Measurements from ENCODE around the gene MYO9B.

Gene MYO9B

GRCh38 chr19:17078036-17078919, 2.7 kb downstream of the MYO9B start:
- Histone ChIP-seq H3K9me2 (replicated peaks; ENCODE audit: low read depth, low read length) (no peaks in the 10 kb centered on the region), H3K36me3 (ENCODE audit: insufficient read depth, low read length) (no peaks in the 10 kb centered on the region), H3K9ac (ENCODE audit: low read depth, low read length, poor library complexity, severe bottlenecking) (peak overlapping the region; percentile 83), H3K4me3 (ENCODE audit: low read length, poor library complexity, severe bottlenecking) (peak overlapping the region; percentile 91), H3F3A (ENCODE audit: low read depth) (no peaks in the 10 kb centered on the region), H3K4me1 (ENCODE audit: insufficient read depth, low read length, poor library complexity, severe bottlenecking) (peaks cover 47% of the 10 kb centered on the region), H3K4me2 (ENCODE audit: low read depth, low read length, poor library complexity, severe bottlenecking) (peak overlapping the region; percentile 90), H3K9me3 (ENCODE audit: insufficient read depth, low read depth, low read length) (no peaks in the 10 kb centered on the region), H3K27me3 (ENCODE audit: insufficient read depth, low read length, poor library complexity, severe bottlenecking) (no peaks in the 10 kb centered on the region), H2AFZ (ENCODE audit: low read length) (no peak overlapping the region), H3K79me2 (ENCODE audit: insufficient read depth, low read length) (peaks cover 94% of the 10 kb centered on the region), H4K20me1 (ENCODE audit: insufficient read depth, low read length, poor library complexity, severe bottlenecking) (peaks cover 79% of the 10 kb centered on the region)
- no peak for TF ChIP-seq EZH2phosphoT487 (IDR thresholded peaks at IDR 0.05; ENCODE audit: borderline replicate concordance)
- TF ChIP-seq CTCF (conservative IDR thresholded peaks at IDR 0.05; ENCODE audit: low read length), result no peak

- Histone ChIP-seq H3K9me3 (ENCODE audit: insufficient read depth, low read depth, low read length) (no peaks in the 10 kb centered on the region), H2AFZ (ENCODE audit: low read length) (no peak overlapping the region), H3K79me2 (ENCODE audit: insufficient read depth, low read length) (peaks cover 94% of the 10 kb centered on the region), H3K9ac (ENCODE audit: low read depth, low read length, poor library complexity, severe bottlenecking) (peak overlapping the region; percentile 83), H3K4me2 (ENCODE audit: low read depth, low read length, poor library complexity, severe bottlenecking) (peak overlapping the region; percentile 90), H3K4me3 (ENCODE audit: low read length, poor library complexity, severe bottlenecking) (peak overlapping the region; percentile 38), H3K36me3 (ENCODE audit: insufficient read depth, low read length) (no peaks in the 10 kb centered on the region), H4K20me1 (ENCODE audit: insufficient read depth, low read length, poor library complexity, severe bottlenecking) (peaks cover 74% of the 10 kb centered on the region), H3K9me2 (replicated peaks; ENCODE audit: low read depth, low read length) (no peaks in the 10 kb centered on the region), H3F3A (ENCODE audit: low read depth) (no peaks in the 10 kb centered on the region), H3K27me3 (ENCODE audit: insufficient read depth, low read length, poor library complexity, severe bottlenecking) (no peaks in the 10 kb centered on the region), H3K4me1 (ENCODE audit: insufficient read depth, low read length, poor library complexity, severe bottlenecking) (peaks cover 39% of the 10 kb centered on the region)
- no peak for TF ChIP-seq EZH2phosphoT487 (IDR thresholded peaks at IDR 0.05; ENCODE audit: borderline replicate concordance)
- TF ChIP-seq CTCF (conservative IDR thresholded peaks at IDR 0.05; ENCODE audit: low read length), result no peak
Measured at GRCh38 chr19:17078920-17079709, 3.5 kb downstream of the MYO9B start.

GRCh38 chr19:17079710-17080439, 4.3 kb downstream of the MYO9B start:
- peak overlapping the region; percentile 83 for H3K9ac ChIP-seq (ENCODE audit: low read depth, low read length, poor library complexity, severe bottlenecking)
- H3K27me3 ChIP-seq (ENCODE audit: insufficient read depth, low read length, poor library complexity, severe bottlenecking), result no peaks in the 10 kb centered on the region
- H2AFZ ChIP-seq (ENCODE audit: low read length), result no peak overlapping the region
- peaks cover 69% of the 10 kb centered on the region for H4K20me1 ChIP-seq (ENCODE audit: insufficient read depth, low read length, poor library complexity, severe bottlenecking)
- peaks cover 34% of the 10 kb centered on the region for H3K4me1 ChIP-seq (ENCODE audit: insufficient read depth, low read length, poor library complexity, severe bottlenecking)
- H3K9me3 ChIP-seq (ENCODE audit: insufficient read depth, low read depth, low read length), result no peaks in the 10 kb centered on the region
- no peak for TF ChIP-seq EZH2phosphoT487 (IDR thresholded peaks at IDR 0.05; ENCODE audit: borderline replicate concordance)
- no peak for TF ChIP-seq CTCF (conservative IDR thresholded peaks at IDR 0.05; ENCODE audit: low read length)
- H3K4me2 ChIP-seq (ENCODE audit: low read depth, low read length, poor library complexity, severe bottlenecking), result peak overlapping the region; percentile 90
- H3K36me3 ChIP-seq (ENCODE audit: insufficient read depth, low read length), result no peaks in the 10 kb centered on the region
- H3K9me2 ChIP-seq (replicated peaks; ENCODE audit: low read depth, low read length), result no peaks in the 10 kb centered on the region
- no peaks in the 10 kb centered on the region for H3F3A ChIP-seq (ENCODE audit: low read depth)
- peak overlapping the region; percentile 38 for H3K4me3 ChIP-seq (ENCODE audit: low read length, poor library complexity, severe bottlenecking)
- H3K79me2 ChIP-seq (ENCODE audit: insufficient read depth, low read length), result peaks cover 94% of the 10 kb centered on the region
